ENCODE measurements around the gene HNF4A. TPM values are rescaled to one million over a fixed set of nuclear protein-coding genes. Genes with fewer than 3 reads are reported as not detected.

HNF4A gene
- total RNA-seq, 1 experiment from 2014 or later, result 0.15 TPM

DNA sequence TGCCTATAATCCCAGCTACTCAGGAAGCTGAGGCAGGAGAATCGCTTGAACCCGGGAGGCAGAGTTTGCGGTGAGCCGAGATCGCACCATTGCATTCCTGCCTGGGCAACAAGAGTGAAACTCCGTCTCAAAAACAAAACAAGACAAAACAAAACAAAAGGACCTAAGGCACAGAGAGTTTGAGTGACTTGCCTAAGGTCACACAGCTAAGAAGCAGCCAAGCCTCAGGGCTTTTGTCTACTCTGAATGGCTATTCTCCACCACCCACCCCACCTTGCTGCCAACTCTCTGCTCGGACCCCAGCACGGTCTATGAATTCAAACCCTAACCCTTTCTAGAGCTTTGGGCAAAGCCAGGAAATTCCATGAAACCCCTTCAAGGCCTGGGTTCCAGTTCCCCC is 101.1 kb downstream of the HNF4A start:
- H3K4me1 Mint-ChIP-seq, result peaks cover 7% of the 10 kb centered on the region

DNA sequence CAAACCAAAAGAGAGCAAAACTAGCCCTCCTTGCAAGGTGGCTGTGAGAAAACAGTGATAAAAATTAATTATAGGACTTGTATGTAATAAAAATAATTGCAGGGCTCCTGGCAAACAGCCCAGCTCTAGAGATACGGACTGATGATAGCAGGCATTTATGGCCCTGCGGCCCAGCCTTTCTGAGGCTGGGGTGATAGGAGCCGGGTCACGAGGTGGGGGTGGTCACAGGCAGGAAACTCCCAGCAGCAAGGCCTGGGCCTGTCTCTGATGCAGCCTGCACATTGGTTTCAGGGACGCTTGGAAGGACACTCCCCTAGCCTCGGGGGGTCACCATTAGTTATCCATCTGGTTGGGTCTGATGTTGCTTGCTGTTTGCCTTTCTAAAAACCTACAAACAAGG is 101.5 kb downstream of the HNF4A start:
- POLR2A ChIA-PET, result no interaction called here
- Mint-ChIP-seq H3K27me3 (ENCODE audit: low read depth) (no peaks in the 10 kb centered on the region), H3K27ac (no peak overlapping the region), H3K36me3 (no peaks in the 10 kb centered on the region), H3K4me1 (peaks cover 10% of the 10 kb centered on the region), H3K4me3 (no peak overlapping the region), H3K9me3 (no peaks in the 10 kb centered on the region)
- DNase-seq (ENCODE audit: low spot score) (no peak), ATAC-seq (0 out of 2 replicates have a peak, but pooled peaks have one; percentile 18)
- TF ChIP-seq ZNF671 (CRISPR knock-in tag; IDR thresholded peaks at IDR 0.05), result no peak
- no peak for TF ChIP-seq SMAD4 (CRISPR knock-in tag; IDR thresholded peaks at IDR 0.05)
- TF ChIP-seq, protein P1, sequence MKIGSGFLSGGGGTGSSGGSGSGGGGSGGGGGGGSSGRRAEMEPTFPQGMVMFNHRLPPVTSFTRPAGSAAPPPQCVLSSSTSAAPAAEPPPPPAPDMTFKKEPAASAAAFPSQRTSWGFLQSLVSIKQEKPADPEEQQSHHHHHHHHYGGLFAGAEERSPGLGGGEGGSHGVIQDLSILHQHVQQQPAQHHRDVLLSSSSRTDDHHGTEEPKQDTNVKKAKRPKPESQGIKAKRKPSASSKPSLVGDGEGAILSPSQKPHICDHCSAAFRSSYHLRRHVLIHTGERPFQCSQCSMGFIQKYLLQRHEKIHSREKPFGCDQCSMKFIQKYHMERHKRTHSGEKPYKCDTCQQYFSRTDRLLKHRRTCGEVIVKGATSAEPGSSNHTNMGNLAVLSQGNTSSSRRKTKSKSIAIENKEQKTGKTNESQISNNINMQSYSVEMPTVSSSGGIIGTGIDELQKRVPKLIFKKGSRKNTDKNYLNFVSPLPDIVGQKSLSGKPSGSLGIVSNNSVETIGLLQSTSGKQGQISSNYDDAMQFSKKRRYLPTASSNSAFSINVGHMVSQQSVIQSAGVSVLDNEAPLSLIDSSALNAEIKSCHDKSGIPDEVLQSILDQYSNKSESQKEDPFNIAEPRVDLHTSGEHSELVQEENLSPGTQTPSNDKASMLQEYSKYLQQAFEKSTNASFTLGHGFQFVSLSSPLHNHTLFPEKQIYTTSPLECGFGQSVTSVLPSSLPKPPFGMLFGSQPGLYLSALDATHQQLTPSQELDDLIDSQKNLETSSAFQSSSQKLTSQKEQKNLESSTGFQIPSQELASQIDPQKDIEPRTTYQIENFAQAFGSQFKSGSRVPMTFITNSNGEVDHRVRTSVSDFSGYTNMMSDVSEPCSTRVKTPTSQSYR (CRISPR knock-in tag; IDR thresholded peaks at IDR 0.05), result no peak
- TF ChIP-seq, protein P2, sequence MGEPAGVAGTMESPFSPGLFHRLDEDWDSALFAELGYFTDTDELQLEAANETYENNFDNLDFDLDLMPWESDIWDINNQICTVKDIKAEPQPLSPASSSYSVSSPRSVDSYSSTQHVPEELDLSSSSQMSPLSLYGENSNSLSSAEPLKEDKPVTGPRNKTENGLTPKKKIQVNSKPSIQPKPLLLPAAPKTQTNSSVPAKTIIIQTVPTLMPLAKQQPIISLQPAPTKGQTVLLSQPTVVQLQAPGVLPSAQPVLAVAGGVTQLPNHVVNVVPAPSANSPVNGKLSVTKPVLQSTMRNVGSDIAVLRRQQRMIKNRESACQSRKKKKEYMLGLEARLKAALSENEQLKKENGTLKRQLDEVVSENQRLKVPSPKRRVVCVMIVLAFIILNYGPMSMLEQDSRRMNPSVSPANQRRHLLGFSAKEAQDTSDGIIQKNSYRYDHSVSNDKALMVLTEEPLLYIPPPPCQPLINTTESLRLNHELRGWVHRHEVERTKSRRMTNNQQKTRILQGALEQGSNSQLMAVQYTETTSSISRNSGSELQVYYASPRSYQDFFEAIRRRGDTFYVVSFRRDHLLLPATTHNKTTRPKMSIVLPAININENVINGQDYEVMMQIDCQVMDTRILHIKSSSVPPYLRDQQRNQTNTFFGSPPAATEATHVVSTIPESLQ (CRISPR knock-in tag; IDR thresholded peaks at IDR 0.05), result no peak
- TF ChIP-seq ATF1 (CRISPR knock-in tag; IDR thresholded peaks at IDR 0.05), result no peak
- TF ChIP-seq, protein P3, sequence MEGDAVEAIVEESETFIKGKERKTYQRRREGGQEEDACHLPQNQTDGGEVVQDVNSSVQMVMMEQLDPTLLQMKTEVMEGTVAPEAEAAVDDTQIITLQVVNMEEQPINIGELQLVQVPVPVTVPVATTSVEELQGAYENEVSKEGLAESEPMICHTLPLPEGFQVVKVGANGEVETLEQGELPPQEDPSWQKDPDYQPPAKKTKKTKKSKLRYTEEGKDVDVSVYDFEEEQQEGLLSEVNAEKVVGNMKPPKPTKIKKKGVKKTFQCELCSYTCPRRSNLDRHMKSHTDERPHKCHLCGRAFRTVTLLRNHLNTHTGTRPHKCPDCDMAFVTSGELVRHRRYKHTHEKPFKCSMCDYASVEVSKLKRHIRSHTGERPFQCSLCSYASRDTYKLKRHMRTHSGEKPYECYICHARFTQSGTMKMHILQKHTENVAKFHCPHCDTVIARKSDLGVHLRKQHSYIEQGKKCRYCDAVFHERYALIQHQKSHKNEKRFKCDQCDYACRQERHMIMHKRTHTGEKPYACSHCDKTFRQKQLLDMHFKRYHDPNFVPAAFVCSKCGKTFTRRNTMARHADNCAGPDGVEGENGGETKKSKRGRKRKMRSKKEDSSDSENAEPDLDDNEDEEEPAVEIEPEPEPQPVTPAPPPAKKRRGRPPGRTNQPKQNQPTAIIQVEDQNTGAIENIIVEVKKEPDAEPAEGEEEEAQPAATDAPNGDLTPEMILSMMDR (IDR thresholded peaks at IDR 0.05), result no peak
- TF ChIP-seq TP53 (CRISPR knock-in tag; IDR thresholded peaks at IDR 0.05), result no peak
- no peak for TF ChIP-seq ZNF138 (CRISPR knock-in tag; conservative IDR thresholded peaks at IDR 0.05)
- TF ChIP-seq, protein P4, sequence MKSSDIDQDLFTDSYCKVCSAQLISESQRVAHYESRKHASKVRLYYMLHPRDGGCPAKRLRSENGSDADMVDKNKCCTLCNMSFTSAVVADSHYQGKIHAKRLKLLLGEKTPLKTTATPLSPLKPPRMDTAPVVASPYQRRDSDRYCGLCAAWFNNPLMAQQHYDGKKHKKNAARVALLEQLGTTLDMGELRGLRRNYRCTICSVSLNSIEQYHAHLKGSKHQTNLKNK (CRISPR knock-in tag; IDR thresholded peaks at IDR 0.05), result no peak
- TF ChIP-seq, protein P5, sequence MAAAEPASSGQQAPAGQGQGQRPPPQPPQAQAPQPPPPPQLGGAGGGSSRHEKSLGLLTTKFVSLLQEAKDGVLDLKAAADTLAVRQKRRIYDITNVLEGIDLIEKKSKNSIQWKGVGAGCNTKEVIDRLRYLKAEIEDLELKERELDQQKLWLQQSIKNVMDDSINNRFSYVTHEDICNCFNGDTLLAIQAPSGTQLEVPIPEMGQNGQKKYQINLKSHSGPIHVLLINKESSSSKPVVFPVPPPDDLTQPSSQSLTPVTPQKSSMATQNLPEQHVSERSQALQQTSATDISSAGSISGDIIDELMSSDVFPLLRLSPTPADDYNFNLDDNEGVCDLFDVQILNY (CRISPR knock-in tag; IDR thresholded peaks at IDR 0.05), result no peak
- no peak for TF ChIP-seq ZBTB21 (CRISPR knock-in tag; IDR thresholded peaks at IDR 0.05; ENCODE audit: borderline replicate concordance)
- TF ChIP-seq CBFB (CRISPR knock-in tag; IDR thresholded peaks at IDR 0.05; ENCODE audit: low read depth), result no peak
- TF ChIP-seq TEAD1 (CRISPR knock-in tag; IDR thresholded peaks at IDR 0.05), result no peak
- TF ChIP-seq, protein P6, sequence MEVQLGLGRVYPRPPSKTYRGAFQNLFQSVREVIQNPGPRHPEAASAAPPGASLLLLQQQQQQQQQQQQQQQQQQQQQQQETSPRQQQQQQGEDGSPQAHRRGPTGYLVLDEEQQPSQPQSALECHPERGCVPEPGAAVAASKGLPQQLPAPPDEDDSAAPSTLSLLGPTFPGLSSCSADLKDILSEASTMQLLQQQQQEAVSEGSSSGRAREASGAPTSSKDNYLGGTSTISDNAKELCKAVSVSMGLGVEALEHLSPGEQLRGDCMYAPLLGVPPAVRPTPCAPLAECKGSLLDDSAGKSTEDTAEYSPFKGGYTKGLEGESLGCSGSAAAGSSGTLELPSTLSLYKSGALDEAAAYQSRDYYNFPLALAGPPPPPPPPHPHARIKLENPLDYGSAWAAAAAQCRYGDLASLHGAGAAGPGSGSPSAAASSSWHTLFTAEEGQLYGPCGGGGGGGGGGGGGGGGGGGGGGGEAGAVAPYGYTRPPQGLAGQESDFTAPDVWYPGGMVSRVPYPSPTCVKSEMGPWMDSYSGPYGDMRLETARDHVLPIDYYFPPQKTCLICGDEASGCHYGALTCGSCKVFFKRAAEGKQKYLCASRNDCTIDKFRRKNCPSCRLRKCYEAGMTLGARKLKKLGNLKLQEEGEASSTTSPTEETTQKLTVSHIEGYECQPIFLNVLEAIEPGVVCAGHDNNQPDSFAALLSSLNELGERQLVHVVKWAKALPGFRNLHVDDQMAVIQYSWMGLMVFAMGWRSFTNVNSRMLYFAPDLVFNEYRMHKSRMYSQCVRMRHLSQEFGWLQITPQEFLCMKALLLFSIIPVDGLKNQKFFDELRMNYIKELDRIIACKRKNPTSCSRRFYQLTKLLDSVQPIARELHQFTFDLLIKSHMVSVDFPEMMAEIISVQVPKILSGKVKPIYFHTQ (CRISPR knock-in tag; IDR thresholded peaks at IDR 0.05), result no peak
- CTCF ChIA-PET, result interaction anchor here (1.6 kb wide), 1 partner anchor 73 kb away, joined by 5 read pairs; no protein-coding TSS in a partner anchor

More for the DNA sequence above, 101.1 kb downstream of the HNF4A start:
- no peak for ATAC-seq
- no peak for DNase-seq (ENCODE audit: low spot score)
- TF ChIP-seq ZNF219 (CRISPR knock-in tag; IDR thresholded peaks at IDR 0.05; ENCODE audit: borderline replicate concordance), result no peak
- POLR2A ChIA-PET, result no interaction called here
- no peaks in the 10 kb centered on the region for H3K36me3 Mint-ChIP-seq
- CTCF ChIA-PET, result interaction anchor here (0.8 to 1.6 kb wide), 2 partner anchors 69 to 72 kb away, joined by 3 to 5 read pairs; no protein-coding TSS in a partner anchor
- H3K27ac Mint-ChIP-seq, result no peak overlapping the region
- H3K9me3 Mint-ChIP-seq, result no peaks in the 10 kb centered on the region
- no peak overlapping the region for H3K4me3 Mint-ChIP-seq
- no peaks in the 10 kb centered on the region for H3K27me3 Mint-ChIP-seq (ENCODE audit: low read depth)
